ENCODE measurements around the gene SSR1. TPM values are rescaled to one million over a fixed set of nuclear protein-coding genes. Genes with fewer than 3 reads are reported as not detected.

The SSR1 gene
- total and polyA plus RNA-seq, 2 experiments from 2014 or later = 65.3 to 70.2 TPM

GRCh38 chr6:7341989-7342742 lies 29.2 kb upstream of the SSR1 start:
- Histone ChIP-seq H3K4me3 (no peak overlapping the region), H3K9me2 (ENCODE audit: insufficient read depth) (0 out of 2 replicates have a peak, but pooled peaks cover 3% of the 10 kb centered on the region), H3K27ac (ENCODE audit: low read depth) (no peak overlapping the region), H3K36me3 (ENCODE audit: insufficient read depth) (no peaks in the 10 kb centered on the region), H3K4me1 (ENCODE audit: insufficient read depth) (no peaks in the 10 kb centered on the region), H2AFZ (no peak overlapping the region), H3K4me2 (no peak overlapping the region), H3F3A (replicated peaks; ENCODE audit: low read depth) (no peaks in the 10 kb centered on the region), H3K79me2 (replicated peaks; ENCODE audit: insufficient read depth) (no peaks in the 10 kb centered on the region), H3K27me3 (ENCODE audit: insufficient read depth) (no peaks in the 10 kb centered on the region), H4K20me1 (replicated peaks; ENCODE audit: insufficient read depth) (no peaks in the 10 kb centered on the region)
- TF ChIP-seq CREB1 (CRISPR knock-in tag; IDR thresholded peaks at IDR 0.05; ENCODE audit: low read depth) (no peak), CTCF (conservative IDR thresholded peaks at IDR 0.05; ENCODE audit: low read depth in 2 of 2) (no peak), ETS1 (IDR thresholded peaks at IDR 0.05) (no peak), ZNF114 (CRISPR knock-in tag; IDR thresholded peaks at IDR 0.05) (no peak), POLR2AphosphoS5 (IDR thresholded peaks at IDR 0.05; ENCODE audit: low read depth) (no peak), ZNF462 (CRISPR knock-in tag; IDR thresholded peaks at IDR 0.05) (no peak), EZH2 (IDR thresholded peaks at IDR 0.05; ENCODE audit: low read depth, unreplicated experiment) (no peak), JUNB (IDR thresholded peaks at IDR 0.05; ENCODE audit: unreplicated experiment) (no peak), ZNF331 (CRISPR knock-in tag; IDR thresholded peaks at IDR 0.05; ENCODE audit: low read depth) (no peak), EZH2phosphoT487 (IDR thresholded peaks at IDR 0.05; ENCODE audit: unreplicated experiment) (no peak), REST (IDR thresholded peaks at IDR 0.05; ENCODE audit: unreplicated experiment) (no peak), STAT1 (IDR thresholded peaks at IDR 0.05; ENCODE audit: unreplicated experiment) (no peak)
- Mint-ChIP-seq H3K27ac (no peak overlapping the region), H3K36me3 (ENCODE audit: low read depth) (peaks cover 2% of the 10 kb centered on the region; the same call in 1 of the 3 replicates), H3K27me3 (ENCODE audit: insufficient read depth, low read depth, poor library complexity) (peaks cover 3% of the 10 kb centered on the region), H3K4me1 (peaks cover 3% of the 10 kb centered on the region), H3K4me3 (no peak overlapping the region), H3K9me3 (peaks cover 4% of the 10 kb centered on the region; the same call in 1 of the 3 replicates)
- ATAC-seq (no peak), DNase-seq (ENCODE audit: low spot score) (no peak)
